Keratinocyte (primary cell): Measurements from ENCODE around the gene CSMD2. TPM values are rescaled to one million over a fixed set of nuclear protein-coding genes. Genes with fewer than 3 reads are reported as not detected.

ENCODE experiments used
- DNase-seq: peaks from one replicate; pipeline ENCODE4 v3.0.0-alpha.2; 2011; ENCODE audit warnings: low read depth, missing footprints, low spot score
- FAIRE-seq: peaks from 2 replicates; lab custom pipeline; 2011; peaks lifted over from hg19 to GRCh38; lab: Jason Lieb, UNC
- H2AFZ ChIP-seq: 2 replicates; pipeline ENCODE4 v1.6.0; 2012; ENCODE audit warnings: low read length, control low read depth, inconsistent platforms; ENCODE audit not compliant: control insufficient read depth
- H3K27ac ChIP-seq: 2 replicates; pipeline ENCODE4 v1.5.1; 2011; ENCODE audit warnings: low read length; ENCODE audit not compliant: control insufficient read depth, insufficient read depth
- H3K27me3 ChIP-seq: 3 replicates; pipeline ENCODE4 v1.6.0; 2011; ENCODE audit warnings: low read length; ENCODE audit not compliant: control insufficient read depth, insufficient read depth; ENCODE audit errors: extremely low read depth
- H3K36me3 ChIP-seq, 2 experiments: 2 replicates in 1 of 2; 3 replicates in 1 of 2; pipeline ENCODE4 v1.5.1; 2011; ENCODE audit warnings: low read length in 2 of 2, mild to moderate bottlenecking in 1 of 2; ENCODE audit not compliant: control insufficient read depth in 2 of 2, insufficient read depth in 2 of 2; ENCODE audit errors: extremely low read depth in 1 of 2
- H3K4me1 ChIP-seq: 3 replicates; pipeline ENCODE4 v1.5.1; 2011; ENCODE audit warnings: low read length; ENCODE audit not compliant: control insufficient read depth, insufficient read depth; ENCODE audit errors: extremely low read depth
- H3K4me2 ChIP-seq: 3 replicates; pipeline ENCODE4 v1.6.0; 2011; ENCODE audit warnings: low read depth, low read length; ENCODE audit not compliant: control insufficient read depth, insufficient read depth; ENCODE audit errors: extremely low read depth
- H3K4me3 ChIP-seq, 3 experiments: fragments of 200-600 bp in 1 of 3; sonication (generic) in 1 of 3; 2 replicates in 2 of 3; 3 replicates in 1 of 3; pipeline ENCODE4 v1.5.1; 2011 to 2016; ENCODE audit warnings: low read length in 3 of 3, mild to moderate bottlenecking in 3 of 3, control low read depth in 2 of 3, inconsistent platforms in 1 of 3, low read depth in 1 of 3, mixed read lengths in 1 of 3, mixed run types in 1 of 3, moderate library complexity in 1 of 3; ENCODE audit not compliant: control insufficient read depth in 2 of 3, insufficient read depth in 2 of 3; ENCODE audit errors: extremely low read depth in 1 of 3
- H3K79me2 ChIP-seq: 2 replicates; pipeline ENCODE4 v1.6.0; 2012; ENCODE audit warnings: low read length; ENCODE audit not compliant: control insufficient read depth, insufficient read depth
- H3K9ac ChIP-seq: 3 replicates; pipeline ENCODE4 v1.6.0; 2011; ENCODE audit warnings: low read length; ENCODE audit not compliant: control insufficient read depth, insufficient read depth; ENCODE audit errors: extremely low read depth
- H3K9me1 ChIP-seq: 3 replicates; pipeline ENCODE4 v1.6.0; 2011; ENCODE audit warnings: low read length; ENCODE audit not compliant: control insufficient read depth, insufficient read depth; ENCODE audit errors: extremely low read depth
- H3K9me3 ChIP-seq: 2 replicates; pipeline ENCODE4 v1.5.1; 2012; ENCODE audit warnings: low read depth, low read length; ENCODE audit not compliant: control insufficient read depth
- H4K20me1 ChIP-seq: 3 replicates; pipeline ENCODE4 v1.6.0; 2011; ENCODE audit warnings: low read length; ENCODE audit not compliant: control insufficient read depth, insufficient read depth; ENCODE audit errors: extremely low read depth
- CTCF ChIP-seq, 3 experiments: IDR thresholded peaks in 1 of 3; conservative IDR thresholded peaks in 1 of 3; optimal IDR thresholded peaks in 1 of 3; 2 replicates in 2 of 3; 3 replicates in 1 of 3; pipeline versions ENCODE3 to v1.5.1; 2011; ENCODE audit warnings: low read length in 3 of 3, mild to moderate bottlenecking in 3 of 3, moderate library complexity in 2 of 3, control low read depth in 1 of 3, inconsistent platforms in 1 of 3; ENCODE audit not compliant: insufficient read depth in 2 of 3; ENCODE audit errors: extremely low read depth in 1 of 3
- EZH2 ChIP-seq: IDR thresholded peaks from one replicate; pipeline ENCODE4 v1.6.1; 2012; ENCODE audit warnings: inconsistent platforms, mild to moderate bottlenecking, low read length, moderate library complexity
- dilution Hi-C: fragments of 300-500 bp; cut with MboI; formaldehyde crosslinking; loops from one replicate; pipeline ENCODE4 v1.7.0; 2020; ENCODE audit warnings: low sequenced_read_pairs; ENCODE audit not compliant: extremely low pct_ligation_motif_present
- polyA plus RNA-seq, 5 experiments: library from polyadenylated mRNA; depleted of rRNA in 3 of 5; stranded (reverse) in 3 of 5; stranded (forward) in 1 of 5; unstranded in 1 of 5; fragments of >200 nt; gene quantifications; 1 replicate in 1 of 5; 2 replicates in 3 of 5; 3 replicates in 1 of 5; pipeline versions ENCODE4 v1.2.1 to v1.2.3, GENCODE V29; 2011 to 2012; ENCODE audit warnings: missing spikeins in 2 of 5, low read depth in 1 of 5, low replicate concordance in 1 of 5

The CSMD2 gene
- polyA plus RNA-seq, 1 donor (not counting 4 experiments of a cell fraction or from before 2014, with no cell fraction given), result 2.0 TPM

GRCh38 chr1:33821291-33821690 lies 343.7 kb downstream of the CSMD2 start:
- no peak overlapping the region for H3K4me2 ChIP-seq
- H3K79me2 ChIP-seq, result no peaks in the 10 kb centered on the region
- no peak overlapping the region for H3K4me3 ChIP-seq
- no peak overlapping the region for H2AFZ ChIP-seq
- DNase-seq (no peak), FAIRE-seq (no peak)
- H3K36me3 ChIP-seq, result no peaks in the 10 kb centered on the region
- no peaks in the 10 kb centered on the region for H3K9me3 ChIP-seq
- H4K20me1 ChIP-seq, result no peaks in the 10 kb centered on the region
- TF ChIP-seq EZH2, result no peak
- TF ChIP-seq CTCF (optimal IDR thresholded peaks at IDR 0.05 in 1 of 3, IDR thresholded peaks at IDR 0.05 in 1 of 3, conservative IDR thresholded peaks at IDR 0.05 in 1 of 3; ENCODE audit: extremely low read depth in 1 of 3, insufficient read depth in 2 of 3, low read length in 3 of 3), result no peak
- no peaks in the 10 kb centered on the region for H3K9me1 ChIP-seq
- H3K27me3 ChIP-seq, result no peaks in the 10 kb centered on the region
- H3K27ac ChIP-seq, result no peak overlapping the region
- dilution Hi-C loops, result no loop called here
- H3K9ac ChIP-seq, result no peak overlapping the region
- no peaks in the 10 kb centered on the region for H3K4me1 ChIP-seq

- FAIRE-seq, result no peak
- H3K9ac ChIP-seq, result no peak overlapping the region
- no peaks in the 10 kb centered on the region for H3K9me1 ChIP-seq
- H3K4me2 ChIP-seq, result no peak overlapping the region
- no peak overlapping the region for H3K4me3 ChIP-seq
- no peak overlapping the region for H3K27ac ChIP-seq
- H2AFZ ChIP-seq, result no peak overlapping the region
- H3K27me3 ChIP-seq, result no peaks in the 10 kb centered on the region
- TF ChIP-seq CTCF (optimal IDR thresholded peaks at IDR 0.05 in 1 of 3, IDR thresholded peaks at IDR 0.05 in 1 of 3, conservative IDR thresholded peaks at IDR 0.05 in 1 of 3; ENCODE audit: extremely low read depth in 1 of 3, insufficient read depth in 2 of 3, low read length in 3 of 3) (no peak), EZH2 (no peak)
- H4K20me1 ChIP-seq, result no peaks in the 10 kb centered on the region
- no peaks in the 10 kb centered on the region for H3K9me3 ChIP-seq
- no peaks in the 10 kb centered on the region for H3K79me2 ChIP-seq
- dilution Hi-C loops, result no loop called here
- no peak for DNase-seq
- no peaks in the 10 kb centered on the region for H3K36me3 ChIP-seq
- H3K4me1 ChIP-seq, result no peaks in the 10 kb centered on the region
Measured at GRCh38 chr1:33820804-33821203, 344.2 kb downstream of the CSMD2 start.
